Calu3 (cell line): ENCODE data around the gene ATG4B. TPM values are rescaled to one million over a fixed set of nuclear protein-coding genes. Genes with fewer than 3 reads are reported as not detected.

Experiments
- BruUV-seq: library from RNA; stranded (reverse); fragments of 400-500 nt; replicated peaks from 2 replicates; lab custom pipeline; 2021; lab: Mats Ljungman, UMichigan
- CTCF ChIA-PET: fragments of 300-600 bp; sonication (Branson Sonifier 250); formaldehyde crosslinking; loops from one replicate; lab custom pipeline; 2022; ENCODE audit warnings: antibody characterized with exemption; lab: Charles Lee
- DNase-seq: peaks from one replicate; pipeline ENCODE4 v3.0.0; 2022
- H3K27ac Mint-ChIP-seq: one replicate; pipeline ENCODE4 v1.8.0; 2022; ENCODE audit warnings: mixed read lengths; ENCODE audit not compliant: unreplicated experiment
- H3K27me3 Mint-ChIP-seq: one replicate; pipeline ENCODE4 v1.8.0; 2022; ENCODE audit warnings: mixed read lengths; ENCODE audit not compliant: unreplicated experiment
- H3K36me3 Mint-ChIP-seq: one replicate; pipeline ENCODE4 v1.8.0; 2022; ENCODE audit warnings: mild to moderate bottlenecking, moderate library complexity, mixed read lengths; ENCODE audit not compliant: insufficient read depth, unreplicated experiment
- H3K4me1 Mint-ChIP-seq: one replicate; pipeline ENCODE4 v1.8.0; 2022; ENCODE audit warnings: mild to moderate bottlenecking, low read depth, mixed read lengths; ENCODE audit not compliant: unreplicated experiment
- H3K4me3 Mint-ChIP-seq: one replicate; pipeline ENCODE4 v1.8.0; 2022; ENCODE audit warnings: mild to moderate bottlenecking, low read depth, moderate library complexity, mixed read lengths; ENCODE audit not compliant: unreplicated experiment
- H3K9me3 Mint-ChIP-seq: one replicate; pipeline ENCODE4 v1.8.0; 2022; ENCODE audit warnings: low read depth, mixed read lengths; ENCODE audit not compliant: unreplicated experiment
- intact Hi-C: fragments of 100-400 bp; cut with micrococcal nuclease; formaldehyde crosslinking; loops from one replicate; pipeline ENCODE4 v1.10.0; 2022; ENCODE audit not compliant: unreplicated experiment
- total RNA-seq: library from RNA; stranded (reverse); gene quantifications from 2 replicates; pipeline ENCODE4 v1.2.3, GENCODE V29; 2022
- TF ChIP-seq, protein P1 (sequence below): fragments of 200-600 bp; IDR thresholded peaks from one replicate; pipeline ENCODE4 v1.8.0; 2022; ENCODE audit warnings: antibody characterized with exemption; ENCODE audit not compliant: unreplicated experiment

ATG4B gene
- total RNA-seq, 1 experiment from 2014 or later: 95.3 TPM

GRCh38 chr2:241655516-241656189 lies 18.2 kb downstream of the ATG4B start:
- H3K36me3 Mint-ChIP-seq: peaks cover 67% of the 10 kb centered on the region
- no peak overlapping the region for H3K27ac Mint-ChIP-seq

DNA sequence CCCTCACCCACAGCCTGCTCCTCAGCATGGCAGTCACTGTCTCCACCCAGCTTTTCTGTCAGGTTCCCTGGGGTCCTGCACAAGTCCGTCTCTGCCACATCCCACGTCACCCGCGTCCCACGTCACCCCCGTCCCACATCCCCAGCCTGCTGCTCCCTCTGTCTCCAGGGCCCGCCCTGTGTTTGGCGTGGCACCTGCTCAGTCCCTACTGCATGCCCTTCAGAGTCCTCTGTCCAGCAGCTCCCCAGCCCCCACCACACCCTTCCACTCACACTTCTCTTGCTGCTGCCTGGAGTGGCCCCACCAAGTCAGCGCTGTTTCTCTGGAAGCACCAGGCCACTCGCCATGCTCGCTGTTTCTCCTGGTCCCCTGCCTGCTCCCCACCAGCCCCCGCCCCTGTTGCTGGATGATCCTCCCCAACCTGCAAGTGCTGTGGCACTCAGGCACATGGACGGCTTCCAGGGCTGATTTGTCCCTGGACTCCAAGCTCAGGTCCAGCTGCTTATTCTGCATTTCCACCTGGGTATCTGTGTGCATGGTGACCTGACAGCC lies 18.8 kb downstream of the ATG4B start:
- DNase-seq: no peak
- Mint-ChIP-seq H3K36me3 (peaks cover 69% of the 10 kb centered on the region), H3K27me3 (no peaks in the 10 kb centered on the region), H3K27ac (no peak overlapping the region), H3K4me3 (no peak overlapping the region), H3K4me1 (no peaks in the 10 kb centered on the region), H3K9me3 (no peaks in the 10 kb centered on the region)
- CTCF ChIA-PET: no interaction called here
- BruUV-seq: no TSS peak
- intact Hi-C loops: no loop called here
- TF ChIP-seq, protein P1, sequence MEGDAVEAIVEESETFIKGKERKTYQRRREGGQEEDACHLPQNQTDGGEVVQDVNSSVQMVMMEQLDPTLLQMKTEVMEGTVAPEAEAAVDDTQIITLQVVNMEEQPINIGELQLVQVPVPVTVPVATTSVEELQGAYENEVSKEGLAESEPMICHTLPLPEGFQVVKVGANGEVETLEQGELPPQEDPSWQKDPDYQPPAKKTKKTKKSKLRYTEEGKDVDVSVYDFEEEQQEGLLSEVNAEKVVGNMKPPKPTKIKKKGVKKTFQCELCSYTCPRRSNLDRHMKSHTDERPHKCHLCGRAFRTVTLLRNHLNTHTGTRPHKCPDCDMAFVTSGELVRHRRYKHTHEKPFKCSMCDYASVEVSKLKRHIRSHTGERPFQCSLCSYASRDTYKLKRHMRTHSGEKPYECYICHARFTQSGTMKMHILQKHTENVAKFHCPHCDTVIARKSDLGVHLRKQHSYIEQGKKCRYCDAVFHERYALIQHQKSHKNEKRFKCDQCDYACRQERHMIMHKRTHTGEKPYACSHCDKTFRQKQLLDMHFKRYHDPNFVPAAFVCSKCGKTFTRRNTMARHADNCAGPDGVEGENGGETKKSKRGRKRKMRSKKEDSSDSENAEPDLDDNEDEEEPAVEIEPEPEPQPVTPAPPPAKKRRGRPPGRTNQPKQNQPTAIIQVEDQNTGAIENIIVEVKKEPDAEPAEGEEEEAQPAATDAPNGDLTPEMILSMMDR: no peak

More at GRCh38 chr2:241655516-241656189, 18.2 kb downstream of the ATG4B start:
- H3K4me1 Mint-ChIP-seq: no peaks in the 10 kb centered on the region
- no peaks in the 10 kb centered on the region for H3K27me3 Mint-ChIP-seq
- H3K9me3 Mint-ChIP-seq: no peaks in the 10 kb centered on the region
- TF ChIP-seq, protein P1: no peak
- no peak overlapping the region for H3K4me3 Mint-ChIP-seq
- CTCF ChIA-PET: no interaction called here
- intact Hi-C loops: no loop called here
- BruUV-seq: no TSS peak
- DNase-seq: no peak

- Mint-ChIP-seq H3K4me1 (no peaks in the 10 kb centered on the region), H3K4me3 (no peak overlapping the region), H3K9me3 (no peaks in the 10 kb centered on the region), H3K36me3 (peaks cover 61% of the 10 kb centered on the region), H3K27me3 (no peaks in the 10 kb centered on the region), H3K27ac (no peak overlapping the region)
- TF ChIP-seq, protein P1: no peak
- intact Hi-C loops: no loop called here
- no TSS peak for BruUV-seq
- no peak for DNase-seq
- CTCF ChIA-PET: no interaction called here
Measured at GRCh38 chr2:241657786-241658254, 20.3 kb downstream of the ATG4B start.

- Mint-ChIP-seq H3K4me1 (no peaks in the 10 kb centered on the region), H3K9me3 (no peaks in the 10 kb centered on the region), H3K27me3 (no peaks in the 10 kb centered on the region), H3K4me3 (no peak overlapping the region), H3K27ac (no peak overlapping the region), H3K36me3 (peaks cover 61% of the 10 kb centered on the region)
- intact Hi-C loops: no loop called here
- CTCF ChIA-PET: no interaction called here
- TF ChIP-seq, protein P1: no peak
- DNase-seq: no peak
- BruUV-seq: no TSS peak
Measured at GRCh38 chr2:241658296-241658695, 20.8 kb downstream of the ATG4B start.
